ENCODE results near the gene ZBTB17.

DNA sequence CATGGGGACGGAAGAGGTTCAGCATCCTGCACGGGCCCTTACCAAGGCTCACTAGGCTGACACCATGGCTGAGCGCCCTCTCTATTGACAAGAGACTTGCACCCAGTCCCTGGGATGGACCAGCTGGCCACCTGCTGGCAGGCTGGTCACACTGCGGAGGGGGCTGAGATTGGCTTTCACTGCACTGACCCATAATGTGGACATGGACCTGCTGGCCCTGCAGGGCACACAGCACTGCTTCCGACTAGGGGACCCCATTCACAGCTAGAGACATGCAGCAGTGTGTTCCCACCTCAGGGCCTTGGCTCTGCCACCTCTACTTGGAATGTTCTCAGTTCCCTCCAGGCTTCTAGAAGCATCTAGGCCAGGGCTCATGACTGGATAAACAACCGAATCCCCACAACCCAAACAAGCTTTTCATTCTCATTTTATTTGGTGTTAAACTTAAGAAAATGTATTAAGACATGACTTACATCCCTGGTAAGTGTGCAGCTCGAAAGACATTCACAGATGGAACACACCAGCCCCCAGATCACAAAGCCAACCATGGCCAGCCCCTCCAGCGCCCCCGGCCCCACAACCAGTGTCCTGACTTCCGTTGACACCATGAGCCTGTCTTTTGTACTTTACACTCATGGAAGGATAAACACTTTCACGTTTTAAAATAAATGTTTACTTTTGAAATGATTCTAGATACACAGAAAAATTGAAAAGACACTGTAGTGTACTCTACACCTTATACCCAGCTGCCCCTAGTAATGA lies 18.9 kb upstream of the ZBTB17 start:
- TF ChIP-seq, protein P1, sequence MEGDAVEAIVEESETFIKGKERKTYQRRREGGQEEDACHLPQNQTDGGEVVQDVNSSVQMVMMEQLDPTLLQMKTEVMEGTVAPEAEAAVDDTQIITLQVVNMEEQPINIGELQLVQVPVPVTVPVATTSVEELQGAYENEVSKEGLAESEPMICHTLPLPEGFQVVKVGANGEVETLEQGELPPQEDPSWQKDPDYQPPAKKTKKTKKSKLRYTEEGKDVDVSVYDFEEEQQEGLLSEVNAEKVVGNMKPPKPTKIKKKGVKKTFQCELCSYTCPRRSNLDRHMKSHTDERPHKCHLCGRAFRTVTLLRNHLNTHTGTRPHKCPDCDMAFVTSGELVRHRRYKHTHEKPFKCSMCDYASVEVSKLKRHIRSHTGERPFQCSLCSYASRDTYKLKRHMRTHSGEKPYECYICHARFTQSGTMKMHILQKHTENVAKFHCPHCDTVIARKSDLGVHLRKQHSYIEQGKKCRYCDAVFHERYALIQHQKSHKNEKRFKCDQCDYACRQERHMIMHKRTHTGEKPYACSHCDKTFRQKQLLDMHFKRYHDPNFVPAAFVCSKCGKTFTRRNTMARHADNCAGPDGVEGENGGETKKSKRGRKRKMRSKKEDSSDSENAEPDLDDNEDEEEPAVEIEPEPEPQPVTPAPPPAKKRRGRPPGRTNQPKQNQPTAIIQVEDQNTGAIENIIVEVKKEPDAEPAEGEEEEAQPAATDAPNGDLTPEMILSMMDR (IDR thresholded peaks at IDR 0.05): peak; percentile 52
- TF ChIP-seq EZH2 (IDR thresholded peaks at IDR 0.05): no peak

Measured in neural progenitor cell (in vitro differentiated cells).